Measurements from ENCODE around the gene MAPK13.

Gene MAPK13

GRCh38 chr6:36154286-36154685 lies 24.0 kb downstream of the MAPK13 start:
- DNase-seq (ENCODE audit: low read depth) = no peak

DNA sequence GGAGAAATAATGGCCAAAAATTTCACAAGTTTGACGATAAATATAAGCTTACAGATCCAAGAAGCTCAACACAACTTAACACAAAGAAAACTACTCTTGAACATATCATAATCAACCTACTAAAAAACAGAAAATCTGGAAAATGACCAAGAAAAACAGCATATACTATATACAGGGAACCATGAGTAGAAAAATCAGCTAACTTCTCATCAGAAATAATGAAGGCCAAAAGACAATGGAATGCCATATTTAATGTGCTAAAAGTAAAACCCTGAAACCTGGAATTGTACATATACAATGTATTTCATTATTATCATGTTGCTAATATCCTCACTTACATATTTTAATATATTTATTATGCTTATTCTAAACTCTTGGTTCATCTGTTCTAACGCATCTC lies 25.3 kb downstream of the MAPK13 start:
- DNase-seq (ENCODE audit: low read depth) = no peak

GRCh38 chr6:36160147-36160760 lies 29.9 kb downstream of the MAPK13 start:
- DNase-seq (ENCODE audit: low read depth) = no peak

- no peak for DNase-seq (ENCODE audit: low read depth)
Measured at GRCh38 chr6:36169023-36170007, 39.0 kb downstream of the MAPK13 start.

- no peak for DNase-seq (ENCODE audit: low read depth)
Measured at GRCh38 chr6:36170704-36171103, 40.4 kb downstream of the MAPK13 start.

- DNase-seq (ENCODE audit: low read depth) = no peak
Measured at GRCh38 chr6:36171573-36171972, 41.3 kb downstream of the MAPK13 start.

GRCh38 chr6:36177166-36177565 lies 46.9 kb downstream of the MAPK13 start:
- no peak for DNase-seq (ENCODE audit: low read depth)

DNA sequence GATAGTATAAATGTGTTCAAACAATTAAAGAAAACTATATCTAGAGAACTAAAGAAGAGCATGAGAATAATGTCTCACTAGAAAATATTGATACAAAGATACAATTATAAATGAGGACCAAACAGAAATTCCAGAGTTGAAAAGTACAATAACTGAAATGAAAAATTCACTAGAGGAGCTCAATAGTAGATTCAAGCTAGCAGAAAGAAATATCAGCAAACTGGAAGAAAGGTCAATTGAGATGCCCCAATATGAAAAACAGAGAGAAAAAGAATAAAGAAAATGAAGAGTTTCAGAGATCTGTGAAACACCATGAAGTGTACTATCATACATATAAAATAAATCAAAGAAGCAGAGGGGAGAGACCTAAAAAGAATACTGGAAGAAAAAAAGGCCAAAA lies 48.2 kb downstream of the MAPK13 start:
- DNase-seq (ENCODE audit: low read depth) = no peak

GRCh38 chr6:36180126-36180525 lies 49.8 kb downstream of the MAPK13 start:
- no peak for DNase-seq (ENCODE audit: low read depth)

- DNase-seq (ENCODE audit: low read depth) = no peak
Measured at GRCh38 chr6:36184311-36184710, 54.0 kb downstream of the MAPK13 start.

DNA sequence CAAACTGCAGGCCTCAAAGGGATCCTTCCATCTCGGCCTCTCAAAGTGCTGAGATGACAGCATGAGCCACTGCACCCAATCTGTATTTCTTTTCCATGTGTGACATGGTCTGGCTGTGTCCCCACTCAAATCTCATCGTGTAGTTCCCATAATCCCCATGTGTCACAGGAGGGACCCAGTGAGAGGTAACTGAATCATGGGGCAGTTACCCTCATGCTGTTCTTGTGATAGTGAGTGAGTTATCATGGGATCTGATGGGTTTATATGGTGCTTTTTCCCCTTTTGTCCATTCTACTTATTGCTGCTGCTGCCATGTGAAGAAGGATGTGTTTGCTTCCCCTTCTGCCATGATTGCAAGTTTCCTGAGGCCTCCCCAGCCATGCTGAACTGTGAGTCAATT lies 55.9 kb downstream of the MAPK13 start:
- DNase-seq (ENCODE audit: low read depth) = no peak

- DNase-seq (ENCODE audit: low read depth) = no peak
Measured at GRCh38 chr6:36187446-36187845, 57.1 kb downstream of the MAPK13 start.
